Renal cortex interstitium (tissue), 11 donors: Measurements from ENCODE around the gene IGSF11. TPM values are rescaled to one million over a fixed set of nuclear protein-coding genes. Genes with fewer than 3 reads are reported as not detected.

Source experiments
- DNase-seq, 11 donors: peaks; one replicate each; pipeline ENCODE4 v3.0.0-alpha.2; 2013; ENCODE audit warnings: low read depth in 9 of 11, low spot score in 4 of 11; ENCODE audit errors: extremely low read depth in 1 of 11
- polyA plus RNA-seq, 3 donors: library from polyadenylated mRNA; unstranded; fragments of 120-200 nt; gene quantifications; one replicate each; pipeline ENCODE4 v1.2.1, GENCODE V29; 2013; ENCODE audit not compliant: insufficient read length in 3 of 3

IGSF11 gene
- polyA plus RNA-seq, 3 donors = 4.0 to 5.2 (median 4.4) TPM

DNA sequence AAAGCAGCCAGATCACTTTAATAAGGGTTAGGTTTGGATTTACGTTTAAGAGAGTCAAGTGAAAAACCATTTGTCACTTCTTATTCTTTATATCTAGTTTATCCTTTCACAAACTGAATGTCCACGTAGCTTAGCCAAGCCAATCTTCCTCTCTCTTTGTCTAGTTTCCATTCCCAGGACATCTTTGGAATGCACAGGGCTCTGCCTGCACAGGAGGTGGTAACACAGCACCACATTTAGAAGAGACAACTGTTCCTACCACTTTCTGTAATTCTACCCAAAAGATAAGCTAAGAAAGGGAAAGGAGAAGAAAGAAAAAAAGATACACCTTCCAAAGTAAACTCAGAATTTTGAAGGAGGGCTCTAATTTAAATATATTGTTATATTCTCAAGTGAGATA is 67.9 kb downstream of the IGSF11 start:
- no peak for DNase-seq

DNA sequence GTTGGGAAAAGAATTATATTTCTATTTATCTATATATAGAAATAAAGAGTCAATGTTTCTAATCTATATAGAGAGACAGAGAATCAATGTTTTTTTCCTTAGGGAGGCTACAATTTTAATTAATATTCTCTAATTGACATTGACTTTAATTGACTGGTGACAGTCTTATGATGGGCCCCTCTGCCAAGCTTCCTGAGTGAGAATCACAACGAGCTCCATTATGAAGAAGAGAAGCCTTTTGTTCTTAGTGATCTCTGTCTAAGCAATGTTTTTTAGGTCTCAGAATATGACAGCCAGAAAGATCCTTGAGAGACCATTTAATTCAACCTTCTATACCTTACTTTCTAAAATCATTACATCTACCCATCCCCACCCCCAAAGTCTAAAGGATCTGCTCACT is 70.9 kb downstream of the IGSF11 start:
- DNase-seq = no peak

GRCh38 chr3:118960876-118961450 is 73.7 kb downstream of the IGSF11 start:
- DNase-seq = no peak

GRCh38 chr3:118955914-118956556 is 78.6 kb downstream of the IGSF11 start:
- no peak for DNase-seq

GRCh38 chr3:118951089-118951488 is 83.6 kb downstream of the IGSF11 start:
- DNase-seq = no peak

- no peak for DNase-seq
Observed at GRCh38 chr3:118949113-118949760, 85.4 kb downstream of the IGSF11 start.

DNA sequence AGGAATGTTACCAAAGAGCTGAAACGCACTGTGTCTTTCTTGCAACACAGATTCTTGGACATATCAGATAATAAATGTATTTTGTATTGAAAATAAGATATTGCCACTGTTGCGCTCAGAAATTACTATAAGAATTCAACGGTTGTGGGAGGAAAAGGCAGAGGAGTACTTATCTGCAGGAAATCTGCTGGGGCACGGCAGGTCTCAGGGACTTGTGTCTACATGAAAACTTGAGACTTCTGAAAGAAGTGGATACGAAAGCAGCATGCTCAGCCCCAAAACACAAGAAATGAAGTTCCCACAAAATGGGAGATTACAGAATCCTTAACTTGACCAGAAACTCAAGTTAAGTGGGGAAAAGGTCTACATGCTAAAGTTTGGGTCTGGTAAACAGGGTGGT is 86.5 kb downstream of the IGSF11 start:
- no peak for DNase-seq

GRCh38 chr3:118946449-118946848 is 88.2 kb downstream of the IGSF11 start:
- DNase-seq = no peak

GRCh38 chr3:118945834-118946233 is 88.8 kb downstream of the IGSF11 start:
- DNase-seq = no peak

GRCh38 chr3:118943597-118943996 is 91.0 kb downstream of the IGSF11 start:
- no peak for DNase-seq

DNA sequence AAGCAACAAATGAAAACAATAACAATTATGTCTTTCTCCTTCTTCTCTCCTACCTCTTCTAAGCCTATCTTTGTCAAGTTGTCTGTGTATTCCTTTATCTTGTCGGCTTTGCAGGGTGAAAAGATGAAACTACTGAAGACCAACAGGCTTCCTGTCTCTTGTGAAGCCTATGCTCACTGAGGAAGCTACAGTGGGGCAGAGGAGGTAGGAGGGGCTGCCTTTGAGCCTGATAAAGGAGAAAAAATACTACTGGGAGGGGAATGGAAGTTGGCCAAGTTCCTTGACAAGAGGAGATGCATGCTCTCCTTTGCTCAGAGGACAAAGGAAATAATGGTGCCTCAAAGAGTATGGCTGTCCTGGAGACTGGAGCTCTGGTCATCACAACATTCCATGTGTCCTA is 92.0 kb downstream of the IGSF11 start:
- DNase-seq = no peak

DNA sequence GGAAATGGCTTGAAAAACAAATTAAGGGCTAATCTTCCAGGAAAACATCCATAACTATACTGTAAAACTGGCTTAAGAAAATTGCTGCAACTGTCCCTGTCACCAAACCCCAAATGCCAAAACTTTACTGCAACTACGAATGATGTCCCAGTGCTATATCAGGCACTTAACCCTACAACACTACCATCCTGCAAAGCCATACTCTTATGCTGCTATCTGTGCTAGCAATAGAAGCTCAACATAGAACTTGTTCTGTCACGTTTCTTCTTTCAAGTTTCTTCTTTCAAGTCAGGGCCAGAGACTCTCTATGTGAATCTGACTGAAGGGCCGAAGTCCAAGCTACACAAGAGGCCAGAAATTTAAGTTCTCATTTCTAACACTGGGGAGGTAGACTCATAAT is 92.5 kb downstream of the IGSF11 start:
- DNase-seq = no peak

GRCh38 chr3:118941236-118941635 is 93.4 kb downstream of the IGSF11 start:
- DNase-seq = no peak

- DNase-seq = no peak
Observed at GRCh38 chr3:118938183-118938961, 96.3 kb downstream of the IGSF11 start.

DNA sequence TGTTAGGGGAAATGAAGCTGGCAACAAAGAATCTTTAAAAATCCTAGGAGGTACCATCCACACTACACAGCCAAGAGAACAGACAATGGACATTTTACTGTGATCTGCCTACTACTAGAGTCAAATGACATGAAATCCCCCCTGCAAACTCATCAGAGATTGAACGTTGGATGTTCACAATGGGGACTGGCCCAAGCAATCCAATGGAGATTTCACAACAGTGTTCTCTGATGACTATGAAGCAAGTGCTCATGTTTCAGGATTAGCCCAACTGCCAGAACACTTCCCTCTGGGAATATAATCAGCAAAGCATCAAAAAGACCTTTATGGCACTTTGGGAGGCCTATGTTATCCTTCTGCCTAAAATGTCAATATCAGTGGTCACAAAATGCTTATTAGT is 97.8 kb downstream of the IGSF11 start:
- DNase-seq = no peak

DNA sequence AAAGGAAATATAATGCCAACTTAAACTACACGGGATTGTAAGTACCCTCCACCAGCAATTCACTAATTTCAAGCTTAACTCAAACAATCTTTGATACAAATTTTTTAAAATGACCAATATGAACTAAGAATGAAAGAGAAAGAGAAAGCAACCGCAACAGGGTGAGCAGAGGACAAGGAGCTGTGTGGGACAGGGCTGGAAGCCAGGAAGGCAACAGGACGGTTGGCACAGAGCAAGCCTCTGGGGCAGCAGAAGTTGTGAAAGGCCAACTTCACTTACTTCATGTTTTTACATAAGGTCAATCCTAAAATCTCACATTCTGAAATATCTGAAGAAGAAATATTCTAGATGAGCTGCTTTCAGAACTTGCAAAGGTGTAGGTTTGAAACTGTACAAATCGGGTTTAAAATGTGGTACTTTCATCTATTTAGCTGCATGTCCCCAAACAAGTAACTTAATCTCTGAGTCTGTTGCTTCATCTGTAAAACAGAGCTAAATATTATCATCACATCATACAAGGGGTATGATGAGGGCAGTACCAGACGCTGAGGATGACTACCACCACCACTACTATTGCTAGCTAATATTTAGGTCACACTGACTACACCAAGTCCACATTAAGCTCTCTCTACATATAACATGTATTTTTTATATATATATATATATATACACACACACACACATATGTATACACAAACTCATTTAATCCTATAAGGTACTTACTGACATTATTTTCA is 101.7 kb downstream of the IGSF11 start:
- DNase-seq = no peak

DNA sequence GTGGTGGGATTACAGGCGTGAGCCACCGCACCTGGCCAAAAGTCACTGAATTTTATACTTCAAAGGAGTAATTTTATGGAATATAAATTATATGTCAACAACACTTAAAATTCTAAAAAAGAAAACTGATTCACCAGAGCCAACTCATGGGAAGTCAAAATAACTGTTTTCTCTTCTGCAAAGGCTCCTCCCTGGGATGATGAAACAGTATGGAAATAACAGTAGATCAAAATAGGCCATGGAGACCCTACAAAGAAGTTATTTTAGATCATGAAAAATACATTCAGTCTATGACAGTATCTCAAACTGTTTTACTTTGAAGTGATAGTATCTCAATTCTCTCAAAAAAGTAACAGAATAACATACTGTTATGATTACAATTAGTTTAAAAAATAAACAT is 102.7 kb downstream of the IGSF11 start:
- DNase-seq = no peak

GRCh38 chr3:118927449-118927848 is 107.2 kb downstream of the IGSF11 start:
- no peak for DNase-seq

- no peak for DNase-seq
Observed at GRCh38 chr3:118912188-118912587, 122.5 kb downstream of the IGSF11 start.
